GM19023 (cell line): Measurements from ENCODE around the gene DSCAML1.
"Not testable (repeated sequence)": the region's sequence is repeated elsewhere in the genome, so short reads cannot be mapped to it uniquely, and the experiment has no call there.

Experiments used
- ATAC-seq: cut with Tn5 transposase; IDR thresholded peaks from one replicate; pipeline ENCODE4 v1.9.1; 2021; ENCODE audit warnings: mild to moderate bottlenecking, moderate library complexity; ENCODE audit not compliant: unreplicated experiment

DSCAML1 gene

GRCh38 chr11:117820071-117820470 is 23.1 kb upstream of the DSCAML1 start:
- no peak for ATAC-seq

- ATAC-seq, result no peak
Observed at GRCh38 chr11:117819096-117820040, 22.4 kb upstream of the DSCAML1 start.

DNA sequence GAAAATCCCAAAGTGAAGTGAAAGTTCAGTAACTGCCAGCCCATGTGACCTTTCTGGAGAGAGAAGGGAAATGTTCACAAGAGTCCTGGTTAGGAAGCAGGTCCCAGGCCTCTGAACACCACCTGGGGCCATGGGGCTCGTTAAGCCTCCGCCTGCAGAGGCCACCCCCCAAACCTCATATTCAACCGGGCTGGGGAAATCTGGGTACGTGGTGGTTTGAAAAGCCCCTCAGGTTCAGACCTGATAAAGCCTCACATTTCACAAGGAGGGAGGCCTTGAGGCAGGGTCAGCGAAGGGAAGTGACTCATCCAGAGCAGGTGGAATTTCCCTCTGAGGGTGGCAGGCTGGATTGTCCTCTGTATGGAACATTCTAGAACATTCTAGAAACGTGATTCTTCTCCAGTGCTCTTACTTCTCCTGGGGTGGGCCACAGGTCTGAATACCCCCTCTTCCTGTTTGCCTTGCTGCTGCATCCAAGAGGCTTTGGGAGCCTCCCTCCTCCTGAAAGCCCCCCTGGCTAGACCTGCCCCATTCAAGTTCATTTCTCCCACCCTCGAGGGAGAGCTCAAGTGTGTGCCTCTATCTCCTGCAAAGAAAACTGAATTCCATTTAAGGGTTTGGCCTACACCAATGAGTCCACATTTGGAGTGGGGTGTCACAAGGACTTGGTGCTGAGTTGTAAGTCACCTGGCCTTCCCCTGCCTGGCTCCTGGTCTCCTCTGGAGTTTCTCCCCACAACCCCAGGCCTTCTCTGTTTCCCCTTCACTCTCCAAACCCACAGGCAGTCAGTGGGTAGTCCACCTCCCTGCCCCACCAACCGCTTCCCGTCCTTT is 21.2 kb upstream of the DSCAML1 start:
- peak; percentile 16 for ATAC-seq

DNA sequence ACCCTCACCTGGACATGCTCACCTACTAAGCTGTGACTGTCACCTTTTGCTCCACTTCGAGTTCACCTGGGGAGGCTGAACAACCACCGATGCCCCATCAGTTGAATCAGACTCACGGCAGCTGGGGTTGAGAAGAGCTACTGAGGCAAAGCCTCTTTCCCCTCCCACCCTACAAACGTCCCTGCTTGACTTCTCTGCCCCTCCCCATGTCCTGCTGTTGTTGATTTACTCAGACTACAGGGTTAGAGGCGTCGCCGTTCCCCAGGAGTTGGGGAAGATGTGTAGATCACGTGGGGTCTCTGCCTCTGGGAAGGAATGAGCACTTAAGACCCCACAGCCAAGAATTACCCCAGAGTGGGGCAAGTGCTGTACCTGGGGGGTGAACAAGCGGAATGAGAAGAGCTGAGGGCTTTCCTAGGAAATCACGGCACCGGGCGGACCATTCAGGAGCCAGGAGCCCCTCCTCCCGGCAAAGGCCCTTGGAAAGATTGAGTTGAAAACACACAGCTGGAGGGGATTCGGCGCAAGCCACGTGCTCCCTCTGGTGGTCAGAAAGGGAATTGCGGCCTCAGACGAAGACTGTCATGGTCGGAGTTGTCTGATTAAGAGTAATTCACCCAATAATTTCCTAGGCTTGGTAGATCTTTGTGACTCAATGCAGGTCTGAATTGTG is 20.5 kb upstream of the DSCAML1 start:
- ATAC-seq, result peak; percentile 22

- ATAC-seq, result no peak
Observed at GRCh38 chr11:117816846-117817367, 19.9 kb upstream of the DSCAML1 start.

GRCh38 chr11:117816151-117816741 is 19.2 kb upstream of the DSCAML1 start:
- ATAC-seq, result no peak

DNA sequence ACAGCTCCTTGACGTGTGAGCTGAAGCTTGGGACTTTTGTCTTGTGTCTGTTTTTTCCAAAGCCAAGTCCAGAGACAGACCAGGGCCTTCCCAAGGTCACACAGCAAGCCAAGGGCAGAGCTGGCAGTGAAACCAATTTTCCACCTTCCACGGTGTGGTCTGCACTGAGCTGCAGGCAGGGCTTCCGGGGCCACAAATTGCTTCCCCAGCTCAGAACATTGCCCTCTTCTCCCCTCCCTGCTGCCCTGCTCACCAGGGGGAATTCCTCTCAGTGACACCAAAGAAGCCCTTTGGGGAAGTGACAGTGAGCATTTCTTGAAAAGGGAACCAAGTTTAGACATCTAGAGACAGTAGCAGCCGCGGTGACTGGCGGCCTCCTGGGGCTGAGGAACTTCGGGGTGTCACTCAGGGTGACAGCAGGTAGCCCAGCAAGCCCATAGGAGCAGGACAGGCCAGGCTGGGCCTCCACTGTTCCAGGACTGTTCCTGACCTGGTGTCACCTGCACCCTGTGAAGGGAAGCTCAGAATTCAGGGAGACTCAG is 18.3 kb upstream of the DSCAML1 start:
- peak; percentile 49 for ATAC-seq

GRCh38 chr11:117814766-117815261 is 17.8 kb upstream of the DSCAML1 start:
- peak; percentile 42 for ATAC-seq

DNA sequence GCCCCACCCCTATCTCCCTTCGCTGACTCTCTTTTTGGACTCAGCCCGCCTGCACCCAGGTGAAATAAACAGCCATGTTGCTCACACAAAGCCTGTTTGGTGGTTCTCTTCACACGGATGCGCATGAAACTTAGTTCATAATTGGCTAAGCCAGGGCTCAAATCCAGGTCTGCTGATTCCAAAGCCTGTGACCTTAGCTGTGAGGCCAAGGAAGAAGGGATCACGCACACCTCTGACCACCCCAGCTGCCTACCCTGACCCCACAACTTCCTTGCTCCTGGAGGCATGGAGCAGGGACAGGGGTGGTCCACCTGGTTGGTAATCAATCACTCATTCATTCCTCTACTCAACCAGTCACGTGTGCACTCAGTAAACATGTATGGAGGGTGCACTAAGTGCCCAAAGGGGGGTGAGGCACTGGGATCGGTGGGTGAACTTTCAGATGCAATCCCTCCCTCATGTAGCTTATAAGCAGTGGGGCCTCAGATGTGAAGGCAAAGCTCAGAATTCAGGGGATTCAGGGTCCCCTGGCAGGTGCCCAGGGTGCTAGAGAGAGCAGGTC is 17.3 kb upstream of the DSCAML1 start:
- ATAC-seq, result no peak

DNA sequence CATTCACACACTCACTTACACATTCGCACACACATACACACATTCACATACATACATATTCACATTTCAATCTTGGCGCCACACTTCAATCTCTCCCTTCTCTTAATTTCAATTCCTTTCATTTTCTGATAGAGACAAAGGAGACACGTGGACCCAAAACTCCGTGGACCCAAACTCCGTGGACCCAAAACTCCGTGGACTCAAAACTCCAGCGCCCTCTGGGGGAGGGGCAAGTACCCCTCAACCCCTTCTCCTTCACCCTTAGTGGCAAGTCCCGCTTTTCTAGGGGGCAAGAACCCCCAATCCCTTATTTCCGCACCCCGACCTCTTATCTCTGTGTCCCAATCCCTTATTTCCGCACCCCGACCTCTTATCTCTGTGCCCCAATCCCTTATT is 13.0 kb upstream of the DSCAML1 start:
- not testable (repeated sequence) for ATAC-seq

GRCh38 chr11:117809236-117810055 is 12.4 kb upstream of the DSCAML1 start:
- no peak for ATAC-seq

GRCh38 chr11:117808784-117809183 is 11.8 kb upstream of the DSCAML1 start:
- no peak for ATAC-seq

- no peak for ATAC-seq
Observed at GRCh38 chr11:117807482-117808327, 10.7 kb upstream of the DSCAML1 start.

GRCh38 chr11:117806846-117807245 is 9.8 kb upstream of the DSCAML1 start:
- ATAC-seq, result no peak

DNA sequence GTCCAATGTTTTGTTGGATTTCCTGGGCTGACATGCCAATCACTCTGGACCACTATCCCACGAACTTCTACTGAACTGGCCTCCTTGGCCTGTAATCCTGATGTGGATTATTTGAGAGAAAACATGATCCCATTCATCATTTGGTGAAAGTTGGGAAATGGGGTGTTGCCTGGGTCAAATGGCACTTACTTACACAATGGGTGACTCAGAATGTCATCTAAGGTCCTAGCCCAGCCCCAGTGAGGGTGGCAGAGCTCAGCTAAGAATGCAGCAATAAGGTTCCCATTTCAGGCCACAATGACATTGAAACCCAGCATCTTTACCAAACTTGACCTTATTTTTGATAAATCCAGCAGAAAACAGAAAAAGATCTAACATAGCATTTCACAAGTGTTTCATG is 8.0 kb upstream of the DSCAML1 start:
- no peak for ATAC-seq

GRCh38 chr11:117803896-117804295 is 6.9 kb upstream of the DSCAML1 start:
- ATAC-seq, result no peak

DNA sequence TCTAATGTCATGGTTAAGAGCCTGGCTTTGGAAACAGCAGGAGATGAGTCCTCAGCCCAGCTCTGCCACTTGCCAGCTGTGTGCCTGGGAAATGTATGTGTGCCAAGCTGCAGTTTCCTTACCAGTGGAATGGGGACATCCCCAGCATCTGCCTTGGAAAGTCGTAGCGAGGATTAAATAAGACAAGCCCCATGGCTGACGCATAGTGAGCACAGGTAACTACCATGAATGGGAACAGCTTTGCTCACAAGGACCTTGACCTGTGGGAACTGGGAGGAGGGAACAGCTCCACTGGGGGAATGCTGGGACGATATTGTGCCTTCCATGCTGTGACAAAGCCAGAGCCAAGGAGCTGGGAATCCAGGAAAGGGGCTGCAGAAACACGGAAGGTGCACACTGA is 2.6 kb upstream of the DSCAML1 start:
- ATAC-seq, result no peak

DNA sequence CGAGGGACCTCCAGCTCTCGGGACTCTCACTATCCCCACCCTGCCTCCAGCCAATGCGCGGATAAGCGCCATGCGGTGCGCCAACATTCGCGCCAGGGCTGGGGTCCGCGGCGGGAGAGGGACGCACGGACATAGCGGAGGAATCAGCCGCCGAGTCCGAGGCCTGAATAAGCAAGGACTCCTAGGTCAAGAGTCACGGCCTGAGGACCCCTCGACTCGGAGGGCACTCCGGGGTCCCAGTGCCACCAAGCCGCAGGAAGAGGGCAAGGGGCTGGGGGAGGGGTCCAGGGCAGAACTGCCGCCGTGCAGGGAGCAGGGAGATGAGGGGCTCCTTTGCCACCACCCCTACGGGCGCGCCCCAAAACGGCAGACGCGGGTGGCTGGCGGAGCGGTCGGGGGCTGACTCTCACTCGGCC is 552 bp downstream of the DSCAML1 start:
- no peak for ATAC-seq
